Naive thymus-derived CD8-positive, alpha-beta T cell (primary cell): ENCODE data around the gene CCDC146. TPM values are rescaled to one million over a fixed set of nuclear protein-coding genes. Genes with fewer than 3 reads are reported as not detected.
"Not testable (repeated sequence)": the region's sequence is repeated elsewhere in the genome, so short reads cannot be mapped to it uniquely, and the experiment has no call there.

Experiments used
- ATAC-seq, 2 donors: fragments of 150-1000 bp; cut with Tn5 transposase in 1 of 2; sonication (Bioruptor Pico), chemical (Tn5 transposase) in 1 of 2; 1 replicate in 1 of 2; 2 replicates in 1 of 2; pipeline ENCODE4 v1.10.0; 2021; ENCODE audit warnings: mild to moderate bottlenecking in 2 of 2, moderate library complexity in 2 of 2
- POLR2A ChIA-PET: fragments of 350-600 bp; sonication (Branson Sonifier 250); formaldehyde crosslinking; loops from one replicate; lab custom pipeline; 2021; ENCODE audit warnings: antibody characterized with exemption; lab: Charles Lee
- DNase-seq, 10 donors: peaks; one replicate each; pipeline versions ENCODE4 v3.0.0 to v3.0.0-alpha.2; 2020 to 2022
- H3K27ac Mint-ChIP-seq, 10 donors: one replicate each; pipeline ENCODE4 v1.8.0; 2020 to 2022; ENCODE audit warnings: mild to moderate bottlenecking in 10 of 10, mixed read lengths in 10 of 10, moderate library complexity in 4 of 10, inconsistent platforms in 1 of 10
- H3K27me3 Mint-ChIP-seq, 5 donors: one replicate each; pipeline ENCODE4 v1.8.0; 2021 to 2022; ENCODE audit warnings: mixed read lengths in 5 of 5
- H3K36me3 Mint-ChIP-seq, 3 donors: one replicate each; pipeline ENCODE4 v1.8.0; 2020 to 2022; ENCODE audit warnings: mixed read lengths in 3 of 3, mild to moderate bottlenecking in 2 of 3, inconsistent platforms in 1 of 3
- H3K4me1 Mint-ChIP-seq, 4 donors: one replicate each; pipeline ENCODE4 v1.8.0; 2021 to 2022; ENCODE audit warnings: mixed read lengths in 4 of 4
- H3K4me3 Mint-ChIP-seq, 10 donors: one replicate each; pipeline ENCODE4 v1.8.0; 2020 to 2022; ENCODE audit warnings: mild to moderate bottlenecking in 10 of 10, mixed read lengths in 10 of 10, moderate library complexity in 6 of 10, inconsistent platforms in 1 of 10
- H3K9me3 Mint-ChIP-seq, 9 donors: one replicate each; pipeline ENCODE4 v1.8.0; 2020 to 2022; ENCODE audit warnings: mixed read lengths in 9 of 9, mild to moderate bottlenecking in 3 of 9, inconsistent platforms in 1 of 9, moderate library complexity in 1 of 9
- polyA plus RNA-seq, 3 donors: library from polyadenylated mRNA; unstranded; fragments of 300-500 nt; fragmentation: Illumina TruSeq; gene quantifications; one replicate each; pipeline ENCODE4 v1.2.3, GENCODE V29; 2021
- total RNA-seq, 8 experiments: library from RNA in 2 of 8; stranded (reverse) in 2 of 8; gene quantifications; one replicate each; pipeline ENCODE4 v1.2.3 and lab custom pipeline; 2021 to 2026

The CCDC146 gene
- total and polyA plus RNA-seq, 5 experiments from 2014 or later, result 2.3 to 11.5 (median 3.4) TPM

- H3K27ac Mint-ChIP-seq, POLR2A ChIA-PET, H3K4me1 Mint-ChIP-seq, H3K4me3 Mint-ChIP-seq, ATAC-seq, H3K36me3 Mint-ChIP-seq, H3K27me3 Mint-ChIP-seq, H3K9me3 Mint-ChIP-seq, DNase-seq: not testable (repeated sequence)
These were observed 33.4 kb downstream of the CCDC146 start for GRCh38 chr7:77155601-77156377.

- H3K27ac Mint-ChIP-seq, H3K4me3 Mint-ChIP-seq: not testable (repeated sequence)
These were observed 34.6 kb downstream of the CCDC146 start for GRCh38 chr7:77157034-77157433.

GRCh38 chr7:77157446-77157845, 35.0 kb downstream of the CCDC146 start:
- ATAC-seq, result no peak
- POLR2A ChIA-PET, result no interaction called here
- H3K27ac Mint-ChIP-seq, result no peak overlapping the region
- H3K36me3 Mint-ChIP-seq, result no peaks in the 10 kb centered on the region
- H3K27me3 Mint-ChIP-seq, result no peaks in the 10 kb centered on the region
- no peak for DNase-seq
- peaks cover 0 to 8% (median 3%) of the 10 kb centered on the region in 4 donors for H3K4me1 Mint-ChIP-seq
- peaks cover 0 to 3% (median 0%) of the 10 kb centered on the region in 9 donors for H3K9me3 Mint-ChIP-seq
- no peak overlapping the region for H3K4me3 Mint-ChIP-seq

More at GRCh38 chr7:77157034-77157433, 34.6 kb downstream of the CCDC146 start:
- H3K36me3 Mint-ChIP-seq, H3K27me3 Mint-ChIP-seq, ATAC-seq, DNase-seq, H3K9me3 Mint-ChIP-seq, POLR2A ChIA-PET, H3K4me1 Mint-ChIP-seq: not testable (repeated sequence)

GRCh38 chr7:77171073-77171472, 48.7 kb downstream of the CCDC146 start:
- H3K4me3 Mint-ChIP-seq, ATAC-seq, H3K9me3 Mint-ChIP-seq, H3K27me3 Mint-ChIP-seq, POLR2A ChIA-PET, H3K4me1 Mint-ChIP-seq, H3K27ac Mint-ChIP-seq, DNase-seq: not testable (repeated sequence)
- H3K36me3 Mint-ChIP-seq, result peaks cover 7 to 12% (median 9%) of the 10 kb centered on the region in 3 donors

GRCh38 chr7:77172437-77173172, 50.2 kb downstream of the CCDC146 start:
- H3K27ac Mint-ChIP-seq, DNase-seq, ATAC-seq, H3K27me3 Mint-ChIP-seq, H3K4me1 Mint-ChIP-seq, POLR2A ChIA-PET, H3K4me3 Mint-ChIP-seq, H3K9me3 Mint-ChIP-seq: not testable (repeated sequence)
- H3K36me3 Mint-ChIP-seq, result peaks cover 7 to 12% (median 9%) of the 10 kb centered on the region in 3 donors

GRCh38 chr7:77174418-77174817, 52.0 kb downstream of the CCDC146 start:
- POLR2A ChIA-PET, ATAC-seq, DNase-seq, H3K9me3 Mint-ChIP-seq, H3K27me3 Mint-ChIP-seq, H3K4me1 Mint-ChIP-seq, H3K27ac Mint-ChIP-seq, H3K4me3 Mint-ChIP-seq: not testable (repeated sequence)
- H3K36me3 Mint-ChIP-seq, result peaks cover 7 to 15% (median 9%) of the 10 kb centered on the region in 3 donors

GRCh38 chr7:77175274-77175800, 52.9 kb downstream of the CCDC146 start:
- H3K4me1 Mint-ChIP-seq, H3K4me3 Mint-ChIP-seq, H3K27ac Mint-ChIP-seq, ATAC-seq, H3K9me3 Mint-ChIP-seq, POLR2A ChIA-PET, DNase-seq, H3K27me3 Mint-ChIP-seq: not testable (repeated sequence)
- H3K36me3 Mint-ChIP-seq, result peaks cover 7 to 16% (median 9%) of the 10 kb centered on the region in 3 donors

- H3K27me3 Mint-ChIP-seq, H3K4me1 Mint-ChIP-seq, H3K27ac Mint-ChIP-seq, H3K9me3 Mint-ChIP-seq, POLR2A ChIA-PET, H3K4me3 Mint-ChIP-seq, H3K36me3 Mint-ChIP-seq, DNase-seq, ATAC-seq: not testable (repeated sequence)
These were observed 55.0 kb downstream of the CCDC146 start for GRCh38 chr7:77177321-77177904.

- H3K4me1 Mint-ChIP-seq, H3K9me3 Mint-ChIP-seq, DNase-seq, H3K4me3 Mint-ChIP-seq, POLR2A ChIA-PET, H3K27me3 Mint-ChIP-seq, ATAC-seq: not testable (repeated sequence)
- Mint-ChIP-seq H3K36me3 (peaks cover 0 to 11% (median 0%) of the 10 kb centered on the region in 3 donors), H3K27ac (peak overlapping the region in 1 of 10 donors; percentile 51)
These were observed 55.6 kb downstream of the CCDC146 start for GRCh38 chr7:77178024-77178423.

GRCh38 chr7:77181015-77181595, 58.7 kb downstream of the CCDC146 start:
- ATAC-seq (no peak), DNase-seq (no peak)
- no peaks in the 10 kb centered on the region for H3K27me3 Mint-ChIP-seq
- H3K4me3 Mint-ChIP-seq, result no peak overlapping the region
- POLR2A ChIA-PET, result no interaction called here
- no peaks in the 10 kb centered on the region for H3K4me1 Mint-ChIP-seq
- H3K36me3 Mint-ChIP-seq, result peaks cover 2 to 11% (median 4%) of the 10 kb centered on the region in 3 donors
- H3K27ac Mint-ChIP-seq, result peak overlapping the region in 2 of 10 donors; percentile 3 to 60
- peaks cover 0 to 6% (median 0%) of the 10 kb centered on the region in 9 donors for H3K9me3 Mint-ChIP-seq

- Mint-ChIP-seq H3K4me3 (no peak overlapping the region), H3K4me1 (no peaks in the 10 kb centered on the region), H3K36me3 (peaks cover 2 to 11% (median 4%) of the 10 kb centered on the region in 3 donors), H3K27ac (no peak overlapping the region), H3K9me3 (peaks cover 0 to 7% (median 0%) of the 10 kb centered on the region in 9 donors), H3K27me3 (no peaks in the 10 kb centered on the region)
- DNase-seq (no peak), ATAC-seq (no peak)
- POLR2A ChIA-PET, result no interaction called here
These were observed 59.3 kb downstream of the CCDC146 start for GRCh38 chr7:77181734-77182133.

- peaks cover 0 to 7% (median 0%) of the 10 kb centered on the region in 9 donors for H3K9me3 Mint-ChIP-seq
- H3K36me3 Mint-ChIP-seq, result peaks cover 2 to 11% (median 4%) of the 10 kb centered on the region in 3 donors
- DNase-seq (no peak), ATAC-seq (no peak)
- POLR2A ChIA-PET, result no interaction called here
- H3K4me1 Mint-ChIP-seq, result no peaks in the 10 kb centered on the region
- peak overlapping the region in 1 of 10 donors; percentile 42 for H3K27ac Mint-ChIP-seq
- H3K4me3 Mint-ChIP-seq, result no peak overlapping the region
- H3K27me3 Mint-ChIP-seq, result no peaks in the 10 kb centered on the region
These were observed 59.8 kb downstream of the CCDC146 start for GRCh38 chr7:77182261-77182660.
